ENCODE data around the gene KIF21A. TPM values are rescaled to one million over a fixed set of nuclear protein-coding genes. Genes with fewer than 3 reads are reported as not detected.
A peak's percentile ranks its signal among the peaks of the same experiment; 100 is the strongest.

KIF21A gene
- total RNA-seq, 1 experiment from 2014 or later: 3.3 TPM

DNA sequence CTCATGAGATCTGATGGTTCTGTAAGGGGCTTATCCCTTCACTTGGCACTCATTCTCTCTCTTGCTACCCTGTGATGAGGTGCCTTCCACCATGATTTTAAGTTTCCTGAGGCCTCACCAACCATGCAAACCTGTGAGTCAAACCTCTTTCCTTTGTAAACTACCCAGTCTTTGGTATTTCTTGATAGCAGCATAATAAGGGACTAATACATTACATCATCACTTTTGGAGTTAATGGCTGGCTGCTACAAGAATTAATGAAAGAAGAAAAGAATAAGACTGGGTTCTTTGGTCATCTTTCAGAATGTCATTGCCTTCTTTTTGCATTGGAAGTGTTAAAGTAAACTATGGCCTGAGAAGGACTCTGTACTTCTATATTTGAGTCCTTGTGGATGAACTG, 5.1 kb upstream of the KIF21A start:
- H3K36me3 ChIP-seq (ENCODE audit: insufficient read depth, low read length, poor library complexity, severe bottlenecking): no peaks in the 10 kb centered on the region
- H3K27me3 ChIP-seq (replicated peaks; ENCODE audit: insufficient read depth, low read depth, low read length, poor library complexity): no peaks in the 10 kb centered on the region
- ChIA-PET POLR2A (ENCODE audit: low non-redundant PET) (no interaction called here), CTCF (no interaction called here)
- TF ChIP-seq, protein P1, sequence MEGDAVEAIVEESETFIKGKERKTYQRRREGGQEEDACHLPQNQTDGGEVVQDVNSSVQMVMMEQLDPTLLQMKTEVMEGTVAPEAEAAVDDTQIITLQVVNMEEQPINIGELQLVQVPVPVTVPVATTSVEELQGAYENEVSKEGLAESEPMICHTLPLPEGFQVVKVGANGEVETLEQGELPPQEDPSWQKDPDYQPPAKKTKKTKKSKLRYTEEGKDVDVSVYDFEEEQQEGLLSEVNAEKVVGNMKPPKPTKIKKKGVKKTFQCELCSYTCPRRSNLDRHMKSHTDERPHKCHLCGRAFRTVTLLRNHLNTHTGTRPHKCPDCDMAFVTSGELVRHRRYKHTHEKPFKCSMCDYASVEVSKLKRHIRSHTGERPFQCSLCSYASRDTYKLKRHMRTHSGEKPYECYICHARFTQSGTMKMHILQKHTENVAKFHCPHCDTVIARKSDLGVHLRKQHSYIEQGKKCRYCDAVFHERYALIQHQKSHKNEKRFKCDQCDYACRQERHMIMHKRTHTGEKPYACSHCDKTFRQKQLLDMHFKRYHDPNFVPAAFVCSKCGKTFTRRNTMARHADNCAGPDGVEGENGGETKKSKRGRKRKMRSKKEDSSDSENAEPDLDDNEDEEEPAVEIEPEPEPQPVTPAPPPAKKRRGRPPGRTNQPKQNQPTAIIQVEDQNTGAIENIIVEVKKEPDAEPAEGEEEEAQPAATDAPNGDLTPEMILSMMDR (conservative IDR thresholded peaks at IDR 0.05; ENCODE audit: low read depth, low read length): no peak
- TF ChIP-seq EZH2 (IDR thresholded peaks at IDR 0.05; ENCODE audit: borderline replicate concordance, low read depth, low read length, poor library complexity, severe bottlenecking): no peak
- H3K4me1 ChIP-seq (ENCODE audit: insufficient read depth, low read length, poor library complexity, severe bottlenecking): no peaks in the 10 kb centered on the region
- H3K27ac ChIP-seq (ENCODE audit: low read depth, low read length, poor library complexity, severe bottlenecking): no peak overlapping the region
- no TSS peak for BruUV-seq (replicated peaks)
- intact Hi-C loops (cut with micrococcal nuclease; ENCODE audit: unreplicated experiment): no loop called here
- no peak for DNase-seq (ENCODE audit: low spot score)
- no peak overlapping the region for H3K4me3 ChIP-seq (ENCODE audit: low read depth, low read length, poor library complexity, severe bottlenecking)
- no peaks in the 10 kb centered on the region for H3K9me3 ChIP-seq (ENCODE audit: low read depth, low read length, poor library complexity, severe bottlenecking)

DNA sequence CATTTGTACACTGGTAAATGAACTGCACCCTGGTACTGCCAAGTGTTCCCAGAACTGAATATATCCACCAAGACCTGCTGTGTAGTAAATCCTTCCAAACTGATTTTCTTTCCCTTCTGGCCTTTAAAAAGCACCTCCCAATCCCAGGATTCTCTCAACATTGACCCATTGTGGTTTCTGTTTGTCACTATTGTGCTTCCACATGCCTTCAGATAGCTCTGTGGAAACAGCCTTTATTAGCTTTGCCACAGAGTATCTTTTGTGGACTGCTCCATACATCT, 949 bp upstream of the KIF21A start:
- peaks cover 7% of the 10 kb centered on the region for H3K4me1 ChIP-seq (ENCODE audit: insufficient read depth, low read length, poor library complexity, severe bottlenecking)
- H3K36me3 ChIP-seq (ENCODE audit: insufficient read depth, low read length, poor library complexity, severe bottlenecking): no peaks in the 10 kb centered on the region
- CTCF ChIA-PET: interaction anchor here (0.6 kb wide), 1 partner anchor 28 kb away, joined by 4 read pairs; no protein-coding TSS in a partner anchor
- DNase-seq (ENCODE audit: low spot score): no peak
- BruUV-seq (replicated peaks): no TSS peak
- H3K27ac ChIP-seq (ENCODE audit: low read depth, low read length, poor library complexity, severe bottlenecking): no peak overlapping the region
- POLR2A ChIA-PET (ENCODE audit: low non-redundant PET): no interaction called here
- intact Hi-C loops (cut with micrococcal nuclease; ENCODE audit: unreplicated experiment): no loop called here
- no peaks in the 10 kb centered on the region for H3K9me3 ChIP-seq (ENCODE audit: low read depth, low read length, poor library complexity, severe bottlenecking)
- TF ChIP-seq EZH2 (IDR thresholded peaks at IDR 0.05; ENCODE audit: borderline replicate concordance, low read depth, low read length, poor library complexity, severe bottlenecking): no peak
- TF ChIP-seq, protein P1 (conservative IDR thresholded peaks at IDR 0.05; ENCODE audit: low read depth, low read length): no peak
- peak overlapping the region; percentile 71 for H3K4me3 ChIP-seq (ENCODE audit: low read depth, low read length, poor library complexity, severe bottlenecking)
- peaks cover 9% of the 10 kb centered on the region for H3K27me3 ChIP-seq (replicated peaks; ENCODE audit: insufficient read depth, low read depth, low read length, poor library complexity)

DNA sequence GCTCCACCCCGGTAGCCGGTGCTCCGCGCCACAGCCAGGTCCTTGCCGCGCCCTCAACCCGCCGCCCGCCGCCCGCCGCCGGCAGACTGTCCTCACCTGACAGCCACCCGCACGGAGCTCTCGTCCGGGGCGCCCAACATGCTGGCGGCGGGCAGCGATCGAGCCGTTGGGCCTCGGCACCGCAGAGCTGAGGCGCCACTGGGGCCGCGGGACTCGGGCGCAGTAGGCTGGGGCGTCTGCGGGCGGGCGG, 164 bp downstream of the KIF21A start:
- peaks cover 9% of the 10 kb centered on the region for H3K27me3 ChIP-seq (replicated peaks; ENCODE audit: insufficient read depth, low read depth, low read length, poor library complexity)
- no peaks in the 10 kb centered on the region for H3K36me3 ChIP-seq (ENCODE audit: insufficient read depth, low read length, poor library complexity, severe bottlenecking)
- peaks cover 7% of the 10 kb centered on the region for H3K4me1 ChIP-seq (ENCODE audit: insufficient read depth, low read length, poor library complexity, severe bottlenecking)
- intact Hi-C loops (cut with micrococcal nuclease; ENCODE audit: unreplicated experiment): no loop called here
- H3K27ac ChIP-seq (ENCODE audit: low read depth, low read length, poor library complexity, severe bottlenecking): no peak overlapping the region
- no peak for DNase-seq (ENCODE audit: low spot score)
- CTCF ChIA-PET: no interaction called here
- POLR2A ChIA-PET (ENCODE audit: low non-redundant PET): no interaction called here
- no TSS peak for BruUV-seq (replicated peaks)
- H3K9me3 ChIP-seq (ENCODE audit: low read depth, low read length, poor library complexity, severe bottlenecking): no peaks in the 10 kb centered on the region
- TF ChIP-seq EZH2 (IDR thresholded peaks at IDR 0.05; ENCODE audit: borderline replicate concordance, low read depth, low read length, poor library complexity, severe bottlenecking): no peak
- TF ChIP-seq, protein P1 (conservative IDR thresholded peaks at IDR 0.05; ENCODE audit: low read depth, low read length): no peak
- peak overlapping the region; percentile 71 for H3K4me3 ChIP-seq (ENCODE audit: low read depth, low read length, poor library complexity, severe bottlenecking)
